ENCODE results near the gene FGFR3. TPM values are rescaled to one million over a fixed set of nuclear protein-coding genes. Genes with fewer than 3 reads are reported as not detected.

The FGFR3 gene
- polyA plus RNA-seq, 1 of the 3 experiments (the other 2 are of a cell fraction), result 1.1 TPM

DNA sequence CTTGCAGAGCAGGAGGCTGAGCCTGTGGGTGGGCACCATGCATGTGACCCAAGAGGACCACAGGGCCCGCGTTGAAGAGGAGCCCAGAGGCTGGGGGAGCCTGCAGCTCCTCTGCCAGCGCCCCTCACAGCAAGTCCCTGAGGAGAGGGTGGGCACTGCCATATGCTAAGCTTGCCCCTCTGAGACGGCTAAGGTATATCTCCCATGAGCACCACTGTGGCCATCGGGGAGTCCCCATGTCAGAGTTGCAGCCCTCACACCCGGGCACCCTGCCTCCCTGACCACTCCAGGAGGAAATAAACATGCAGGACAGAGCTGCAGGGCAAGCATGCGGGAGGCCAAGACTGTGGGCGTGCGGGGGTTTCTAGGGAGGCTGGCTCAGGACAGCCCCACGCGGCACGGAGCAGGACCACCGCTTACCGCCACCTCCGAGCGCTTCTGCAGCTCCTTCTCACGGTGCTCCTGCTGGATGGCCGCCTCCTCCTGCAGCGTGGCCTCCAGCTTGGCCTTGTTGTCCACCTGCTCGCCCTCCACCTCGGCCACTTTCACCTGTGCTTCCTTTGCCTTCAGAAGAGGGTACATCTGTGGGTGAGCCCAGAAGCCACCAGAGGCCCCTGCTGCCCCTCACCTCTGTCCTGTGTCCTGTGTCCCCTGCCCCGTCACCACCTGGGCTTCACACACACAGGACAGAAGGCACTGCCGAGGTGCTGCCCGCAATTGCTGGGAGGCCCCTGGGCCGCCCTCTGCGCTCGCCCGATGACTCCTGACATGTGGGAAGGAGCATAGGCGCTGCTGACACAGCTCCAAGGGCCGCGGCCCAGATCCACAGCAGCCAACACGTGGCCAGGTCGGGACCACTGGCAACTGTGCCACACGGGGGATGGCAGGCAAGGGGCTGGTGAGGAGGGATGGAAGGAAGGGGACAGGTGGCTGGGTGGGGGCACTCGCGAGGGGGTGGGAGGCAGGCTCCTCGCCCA lies 29.8 kb downstream of the FGFR3 start:
- 97% methylated on average over 16 of the region's 37 CpGs for WGBS (ENCODE audit: low lambda C conversion rate)

More for the DNA sequence above, 29.8 kb downstream of the FGFR3 start:
- Histone ChIP-seq H3K79me2 (ENCODE audit: insufficient read depth) (no peaks in the 10 kb centered on the region), H3K36me3 (replicated peaks in 1 of 2; ENCODE audit: control insufficient read depth in 1 of 2, insufficient read depth in 2 of 2, low read length in 1 of 2) (peaks cover 15 to 57% of the 10 kb centered on the region in 2 experiments), H3K4me3 (ENCODE audit: low read depth in 2 of 2, low read length in 1 of 2) (no peak overlapping the region), H3K27ac (ENCODE audit: low read depth in 2 of 2, low read length in 1 of 2) (no peak overlapping the region), H3K9ac (no peak overlapping the region), H3K9me3 (no peaks in the 10 kb centered on the region), H3K4me2 (no peak overlapping the region), H3K27me3 (ENCODE audit: insufficient read depth) (no peaks in the 10 kb centered on the region), H3K4me1 (ENCODE audit: control insufficient read depth in 1 of 2, insufficient read depth in 2 of 2, low read depth in 1 of 2, low read length in 1 of 2) (peaks cover 0 to 26% of the 10 kb centered on the region in 2 experiments; a peak in 1 of 4 replicates), H2AFZ (ENCODE audit: low read depth) (no peak overlapping the region), H3K9me2 (no peaks in the 10 kb centered on the region), H3F3A (replicated peaks; ENCODE audit: insufficient read depth) (no peaks in the 10 kb centered on the region), H4K20me1 (ENCODE audit: insufficient read depth) (no peaks in the 10 kb centered on the region)
- CTCF ChIA-PET, result interaction anchor here (0.6 to 5.7 kb wide), 5 partner anchors 14 to 97 kb away, joined by 3 to 32 read pairs (median 5); no protein-coding TSS in a partner anchor
- TF ChIP-seq YY1 (IDR thresholded peaks at IDR 0.05; ENCODE audit: low read depth) (no peak), TEAD4 (IDR thresholded peaks at IDR 0.05; ENCODE audit: borderline replicate concordance, insufficient read depth) (no peak), RCOR1 (IDR thresholded peaks at IDR 0.05; ENCODE audit: low read length) (no peak), JUND (IDR thresholded peaks at IDR 0.05) (no peak), SMC3 (IDR thresholded peaks at IDR 0.05; ENCODE audit: low read depth, low read length) (no peak), RFX5 (IDR thresholded peaks at IDR 0.05; ENCODE audit: low read length) (no peak), CHD2 (IDR thresholded peaks at IDR 0.05; ENCODE audit: low read length, partially characterized antibody) (no peak), TAF1 (IDR thresholded peaks at IDR 0.05; ENCODE audit: borderline replicate concordance, low read depth, low read length) (no peak), EZH2phosphoT487 (IDR thresholded peaks at IDR 0.05; ENCODE audit: borderline replicate concordance, low read depth) (no peak), EP300 (IDR thresholded peaks at IDR 0.05; ENCODE audit: borderline replicate concordance in 1 of 2, low read depth in 1 of 2, low read length in 1 of 2) (no peak), MEF2A (IDR thresholded peaks at IDR 0.05; ENCODE audit: borderline replicate concordance, low read depth) (no peak)
- TF ChIP-seq, protein P1, sequence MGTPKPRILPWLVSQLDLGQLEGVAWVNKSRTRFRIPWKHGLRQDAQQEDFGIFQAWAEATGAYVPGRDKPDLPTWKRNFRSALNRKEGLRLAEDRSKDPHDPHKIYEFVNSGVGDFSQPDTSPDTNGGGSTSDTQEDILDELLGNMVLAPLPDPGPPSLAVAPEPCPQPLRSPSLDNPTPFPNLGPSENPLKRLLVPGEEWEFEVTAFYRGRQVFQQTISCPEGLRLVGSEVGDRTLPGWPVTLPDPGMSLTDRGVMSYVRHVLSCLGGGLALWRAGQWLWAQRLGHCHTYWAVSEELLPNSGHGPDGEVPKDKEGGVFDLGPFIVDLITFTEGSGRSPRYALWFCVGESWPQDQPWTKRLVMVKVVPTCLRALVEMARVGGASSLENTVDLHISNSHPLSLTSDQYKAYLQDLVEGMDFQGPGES (IDR thresholded peaks at IDR 0.05; ENCODE audit: low read depth, low read length), result no peak
- TF ChIP-seq, protein P2, sequence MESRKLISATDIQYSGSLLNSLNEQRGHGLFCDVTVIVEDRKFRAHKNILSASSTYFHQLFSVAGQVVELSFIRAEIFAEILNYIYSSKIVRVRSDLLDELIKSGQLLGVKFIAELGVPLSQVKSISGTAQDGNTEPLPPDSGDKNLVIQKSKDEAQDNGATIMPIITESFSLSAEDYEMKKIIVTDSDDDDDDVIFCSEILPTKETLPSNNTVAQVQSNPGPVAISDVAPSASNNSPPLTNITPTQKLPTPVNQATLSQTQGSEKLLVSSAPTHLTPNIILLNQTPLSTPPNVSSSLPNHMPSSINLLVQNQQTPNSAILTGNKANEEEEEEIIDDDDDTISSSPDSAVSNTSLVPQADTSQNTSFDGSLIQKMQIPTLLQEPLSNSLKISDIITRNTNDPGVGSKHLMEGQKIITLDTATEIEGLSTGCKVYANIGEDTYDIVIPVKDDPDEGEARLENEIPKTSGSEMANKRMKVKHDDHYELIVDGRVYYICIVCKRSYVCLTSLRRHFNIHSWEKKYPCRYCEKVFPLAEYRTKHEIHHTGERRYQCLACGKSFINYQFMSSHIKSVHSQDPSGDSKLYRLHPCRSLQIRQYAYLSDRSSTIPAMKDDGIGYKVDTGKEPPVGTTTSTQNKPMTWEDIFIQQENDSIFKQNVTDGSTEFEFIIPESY (IDR thresholded peaks at IDR 0.05; ENCODE audit: borderline replicate concordance, low read depth), result no peak
- TF ChIP-seq, protein P3, sequence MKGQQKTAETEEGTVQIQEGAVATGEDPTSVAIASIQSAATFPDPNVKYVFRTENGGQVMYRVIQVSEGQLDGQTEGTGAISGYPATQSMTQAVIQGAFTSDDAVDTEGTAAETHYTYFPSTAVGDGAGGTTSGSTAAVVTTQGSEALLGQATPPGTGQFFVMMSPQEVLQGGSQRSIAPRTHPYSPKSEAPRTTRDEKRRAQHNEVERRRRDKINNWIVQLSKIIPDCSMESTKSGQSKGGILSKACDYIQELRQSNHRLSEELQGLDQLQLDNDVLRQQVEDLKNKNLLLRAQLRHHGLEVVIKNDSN (IDR thresholded peaks at IDR 0.05; ENCODE audit: borderline replicate concordance, low read depth), result no peak
- TF ChIP-seq, protein P4, sequence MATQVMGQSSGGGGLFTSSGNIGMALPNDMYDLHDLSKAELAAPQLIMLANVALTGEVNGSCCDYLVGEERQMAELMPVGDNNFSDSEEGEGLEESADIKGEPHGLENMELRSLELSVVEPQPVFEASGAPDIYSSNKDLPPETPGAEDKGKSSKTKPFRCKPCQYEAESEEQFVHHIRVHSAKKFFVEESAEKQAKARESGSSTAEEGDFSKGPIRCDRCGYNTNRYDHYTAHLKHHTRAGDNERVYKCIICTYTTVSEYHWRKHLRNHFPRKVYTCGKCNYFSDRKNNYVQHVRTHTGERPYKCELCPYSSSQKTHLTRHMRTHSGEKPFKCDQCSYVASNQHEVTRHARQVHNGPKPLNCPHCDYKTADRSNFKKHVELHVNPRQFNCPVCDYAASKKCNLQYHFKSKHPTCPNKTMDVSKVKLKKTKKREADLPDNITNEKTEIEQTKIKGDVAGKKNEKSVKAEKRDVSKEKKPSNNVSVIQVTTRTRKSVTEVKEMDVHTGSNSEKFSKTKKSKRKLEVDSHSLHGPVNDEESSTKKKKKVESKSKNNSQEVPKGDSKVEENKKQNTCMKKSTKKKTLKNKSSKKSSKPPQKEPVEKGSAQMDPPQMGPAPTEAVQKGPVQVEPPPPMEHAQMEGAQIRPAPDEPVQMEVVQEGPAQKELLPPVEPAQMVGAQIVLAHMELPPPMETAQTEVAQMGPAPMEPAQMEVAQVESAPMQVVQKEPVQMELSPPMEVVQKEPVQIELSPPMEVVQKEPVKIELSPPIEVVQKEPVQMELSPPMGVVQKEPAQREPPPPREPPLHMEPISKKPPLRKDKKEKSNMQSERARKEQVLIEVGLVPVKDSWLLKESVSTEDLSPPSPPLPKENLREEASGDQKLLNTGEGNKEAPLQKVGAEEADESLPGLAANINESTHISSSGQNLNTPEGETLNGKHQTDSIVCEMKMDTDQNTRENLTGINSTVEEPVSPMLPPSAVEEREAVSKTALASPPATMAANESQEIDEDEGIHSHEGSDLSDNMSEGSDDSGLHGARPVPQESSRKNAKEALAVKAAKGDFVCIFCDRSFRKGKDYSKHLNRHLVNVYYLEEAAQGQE (IDR thresholded peaks at IDR 0.05; ENCODE audit: low read depth, low read length), result no peak
- TF ChIP-seq, protein P5, sequence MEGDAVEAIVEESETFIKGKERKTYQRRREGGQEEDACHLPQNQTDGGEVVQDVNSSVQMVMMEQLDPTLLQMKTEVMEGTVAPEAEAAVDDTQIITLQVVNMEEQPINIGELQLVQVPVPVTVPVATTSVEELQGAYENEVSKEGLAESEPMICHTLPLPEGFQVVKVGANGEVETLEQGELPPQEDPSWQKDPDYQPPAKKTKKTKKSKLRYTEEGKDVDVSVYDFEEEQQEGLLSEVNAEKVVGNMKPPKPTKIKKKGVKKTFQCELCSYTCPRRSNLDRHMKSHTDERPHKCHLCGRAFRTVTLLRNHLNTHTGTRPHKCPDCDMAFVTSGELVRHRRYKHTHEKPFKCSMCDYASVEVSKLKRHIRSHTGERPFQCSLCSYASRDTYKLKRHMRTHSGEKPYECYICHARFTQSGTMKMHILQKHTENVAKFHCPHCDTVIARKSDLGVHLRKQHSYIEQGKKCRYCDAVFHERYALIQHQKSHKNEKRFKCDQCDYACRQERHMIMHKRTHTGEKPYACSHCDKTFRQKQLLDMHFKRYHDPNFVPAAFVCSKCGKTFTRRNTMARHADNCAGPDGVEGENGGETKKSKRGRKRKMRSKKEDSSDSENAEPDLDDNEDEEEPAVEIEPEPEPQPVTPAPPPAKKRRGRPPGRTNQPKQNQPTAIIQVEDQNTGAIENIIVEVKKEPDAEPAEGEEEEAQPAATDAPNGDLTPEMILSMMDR (IDR thresholded peaks at IDR 0.05), result no peak
- TF ChIP-seq, protein P6, sequence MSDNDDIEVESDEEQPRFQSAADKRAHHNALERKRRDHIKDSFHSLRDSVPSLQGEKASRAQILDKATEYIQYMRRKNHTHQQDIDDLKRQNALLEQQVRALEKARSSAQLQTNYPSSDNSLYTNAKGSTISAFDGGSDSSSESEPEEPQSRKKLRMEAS (IDR thresholded peaks at IDR 0.05; ENCODE audit: low read depth), result no peak
- no peak for DNase-seq
- POLR2A ChIA-PET, result no interaction called here

All from SK-N-SH (cell line).